Measurements from ENCODE around the gene NOS3.

- TF ChIP-seq ZNF274 (IDR thresholded peaks at IDR 0.05; ENCODE audit: low read depth, low read length): no peak
- no peak for TF ChIP-seq SUZ12 (IDR thresholded peaks at IDR 0.05; ENCODE audit: extremely low read depth, insufficient read depth, insufficient read length)
Observed at GRCh38 chr7:151012031-151012692, 21.3 kb downstream of the NOS3 start.
